Heart left ventricle (tissue), 13 donors: ENCODE data around the gene PREB.

Experiments used
- CTCF ChIP-seq, 12 donors: fragments of 200-600 bp; sonication (generic) in 4 of 12; IDR thresholded peaks; one replicate each; pipeline versions ENCODE4 v1.5.0 to v1.8.0; 2018 to 2022; ENCODE audit warnings: antibody characterized with exemption in 12 of 12, mild to moderate bottlenecking in 5 of 12
- POLR2A ChIP-seq, 2 donors: fragments of 450-650 bp; IDR thresholded peaks; one replicate each; pipeline ENCODE4 v1.6.1; 2017; ENCODE audit warnings: antibody characterized with exemption in 2 of 2, mild to moderate bottlenecking in 2 of 2, moderate library complexity in 2 of 2
- donor health status: ischemic (EF 13 %, LVEDD 7.1; RV severe dilation, severe dysfunction).
- donor health status: DM: no; HTN: yes; CAD: no.
- donor health status: DM: no; HTN: no; CAD: no.
- donor health status: ischemic (EF 25% LVEDD 6.9; RV normal size, moderate dysfunction).
- donor health status: ischemic (EF 25% LVEDD 5.7; RV mildly dilated, moderate dysfunction).
- donor health status: ischemic (EF 35%, LVEDD 5.7; RV mildly dilated, moderate dysfunction).
- donor health status: nonischemic (EF 11% LVEDD 7.7; RV severe dilation, severe dysfunction).
- donor health status: DM: yes; HTN: yes; CAD: no.
- donor health status: PGD.
- donor health status: ischemic (EF 29% LVEDD 5.4; RV normal size, mild dysfunction).
- donor health status: nonischemic (EF 23%, LVEDD 6.1; RV moderate dilation, normal function).

- no peak for TF ChIP-seq CTCF (IDR thresholded peaks at IDR 0.05)
- TF ChIP-seq POLR2A (IDR thresholded peaks at IDR 0.05) = no peak
These were observed 35.0 kb downstream of the PREB start for GRCh38 chr2:27099334-27099955.
